Measurements from ENCODE around the gene SMAD6. TPM values are rescaled to one million over a fixed set of nuclear protein-coding genes. Genes with fewer than 3 reads are reported as not detected.

Gene SMAD6
- total RNA-seq, 1 donor from 2014 or later = 20.8 TPM

GRCh38 chr15:66758844-66759243 is 56.8 kb downstream of the SMAD6 start:
- no peak for DNase-seq (ENCODE audit: low read depth)

- DNase-seq (ENCODE audit: low read depth) = no peak
Observed at GRCh38 chr15:66760097-66760967, 58.3 kb downstream of the SMAD6 start.

GRCh38 chr15:66760968-66761725 is 59.1 kb downstream of the SMAD6 start:
- no peak for DNase-seq (ENCODE audit: low read depth)

- DNase-seq (ENCODE audit: low read depth) = peak; percentile 74
Observed at GRCh38 chr15:66761726-66762595, 59.9 kb downstream of the SMAD6 start.

- DNase-seq (ENCODE audit: low read depth) = no peak
Observed at GRCh38 chr15:66763186-66764071, 61.4 kb downstream of the SMAD6 start.

- DNase-seq (ENCODE audit: low read depth) = no peak
Observed at GRCh38 chr15:66764072-66764786, 62.2 kb downstream of the SMAD6 start.

GRCh38 chr15:66765478-66766281 is 63.6 kb downstream of the SMAD6 start:
- DNase-seq (ENCODE audit: low read depth) = peak; percentile 99

GRCh38 chr15:66766282-66767230 is 64.5 kb downstream of the SMAD6 start:
- peak; percentile 51 for DNase-seq (ENCODE audit: low read depth)

- DNase-seq (ENCODE audit: low read depth) = no peak
Observed at GRCh38 chr15:66767240-66767659, 65.2 kb downstream of the SMAD6 start.

- DNase-seq (ENCODE audit: low read depth) = no peak
Observed at GRCh38 chr15:66768987-66769386, 67.0 kb downstream of the SMAD6 start.

GRCh38 chr15:66770518-66771350 is 68.7 kb downstream of the SMAD6 start:
- DNase-seq (ENCODE audit: low read depth) = no peak

- DNase-seq (ENCODE audit: low read depth) = no peak
Observed at GRCh38 chr15:66771351-66771650, 69.3 kb downstream of the SMAD6 start.

GRCh38 chr15:66772604-66773128 is 70.6 kb downstream of the SMAD6 start:
- DNase-seq (ENCODE audit: low read depth) = no peak

- peak; percentile 92 for DNase-seq (ENCODE audit: low read depth)
Observed at GRCh38 chr15:66773129-66773873, 71.3 kb downstream of the SMAD6 start.

GRCh38 chr15:66774001-66774814 is 72.2 kb downstream of the SMAD6 start:
- DNase-seq (ENCODE audit: low read depth) = peak; percentile 63
